Renal cortical epithelial cell (primary cell): ENCODE measurements around the gene SCFD2. TPM values are rescaled to one million over a fixed set of nuclear protein-coding genes. Genes with fewer than 3 reads are reported as not detected.
"Not testable (repeated sequence)": the region's sequence is repeated elsewhere in the genome, so short reads cannot be mapped to it uniquely, and the experiment has no call there.

ENCODE experiments used
- DNase-seq: peaks from one replicate; pipeline ENCODE4 v3.0.0-alpha.2; 2011; ENCODE audit warnings: low read depth
- total RNA-seq: library from RNA; depleted of rRNA; stranded (reverse); fragments of >200 nt; gene quantifications from 2 replicates; pipeline ENCODE4 v1.2.3, GENCODE V29; 2014

Gene SCFD2
- total RNA-seq, 1 donor from 2014 or later = 22.7 TPM

DNA sequence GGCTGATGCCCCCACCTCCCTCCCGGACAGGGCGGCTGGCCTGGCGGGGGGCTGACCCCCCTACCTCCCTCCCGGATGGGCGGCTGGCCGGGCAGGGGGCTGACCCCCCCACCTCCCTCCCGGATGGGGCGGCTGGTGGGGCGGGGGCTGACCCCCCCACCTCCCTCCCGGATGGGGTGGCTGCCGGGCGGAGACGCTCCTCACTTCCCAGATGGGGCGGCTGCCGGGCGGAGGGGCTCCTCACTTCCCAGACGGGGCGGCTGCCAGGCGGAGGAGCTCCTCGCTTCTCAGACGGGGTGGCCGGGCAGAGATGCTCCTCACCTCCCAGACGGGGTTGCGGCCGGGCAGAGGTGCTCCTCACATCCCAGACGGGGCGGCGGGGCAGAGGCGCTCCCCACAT, 127.5 kb downstream of the SCFD2 start:
- not testable (repeated sequence) for DNase-seq

DNA sequence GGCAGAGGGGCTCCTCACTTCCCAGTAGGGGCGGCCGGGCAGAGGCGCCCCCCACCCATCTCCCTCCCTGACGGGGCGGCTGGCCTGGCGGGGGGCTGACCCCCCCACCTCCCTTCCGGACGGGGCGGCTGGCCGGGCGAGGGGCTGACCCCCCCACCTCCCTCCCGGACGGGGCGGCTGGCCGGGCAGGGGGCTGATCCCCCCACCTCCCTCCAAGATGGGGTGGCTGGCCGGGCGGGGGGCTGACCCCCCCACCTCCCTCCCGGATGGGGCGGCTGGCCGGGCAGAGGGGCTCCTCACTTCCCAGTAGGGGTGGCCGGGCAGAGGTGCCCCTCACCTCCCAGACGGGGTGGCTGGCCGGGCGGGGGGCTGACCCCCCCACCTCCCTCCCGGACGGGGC, 128.1 kb downstream of the SCFD2 start:
- DNase-seq = not testable (repeated sequence)

DNA sequence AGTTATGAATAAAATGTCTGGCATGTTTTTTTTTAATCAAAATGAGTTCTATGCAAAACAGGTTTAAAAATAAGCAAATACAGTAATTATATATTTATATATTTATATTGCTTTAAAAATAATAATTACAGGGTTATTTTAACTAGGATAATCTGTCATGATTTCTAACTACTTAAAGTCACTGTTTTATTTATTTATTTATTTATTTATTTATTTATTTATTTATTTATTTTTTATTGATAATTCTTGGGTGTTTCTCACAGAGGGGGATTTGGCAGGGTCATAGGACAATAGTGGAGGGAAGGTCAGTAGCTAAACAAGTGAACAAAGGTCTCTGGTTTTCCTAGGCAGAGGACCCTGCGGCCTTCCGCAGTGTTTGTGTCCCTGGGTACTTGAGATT, 129.2 kb downstream of the SCFD2 start:
- DNase-seq = not testable (repeated sequence)

DNA sequence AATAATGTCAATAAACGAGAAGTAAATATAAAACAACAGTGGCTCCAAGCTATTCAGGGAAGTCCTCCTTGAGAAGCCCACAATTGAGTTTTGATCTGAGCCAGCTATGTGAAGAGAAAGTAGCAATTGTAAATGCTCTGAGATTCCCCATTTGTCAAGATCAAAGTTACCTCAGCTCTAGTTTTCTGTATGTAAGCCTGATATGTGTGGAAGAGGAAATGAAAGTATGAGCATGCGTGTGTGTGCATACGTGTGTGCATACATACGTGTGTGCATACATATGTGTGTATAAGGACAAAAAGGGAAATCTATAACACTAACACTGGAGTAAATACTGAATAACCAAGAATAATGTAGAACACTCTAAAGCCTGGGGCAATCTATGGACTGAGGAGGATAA, 130.3 kb downstream of the SCFD2 start:
- no peak for DNase-seq

DNA sequence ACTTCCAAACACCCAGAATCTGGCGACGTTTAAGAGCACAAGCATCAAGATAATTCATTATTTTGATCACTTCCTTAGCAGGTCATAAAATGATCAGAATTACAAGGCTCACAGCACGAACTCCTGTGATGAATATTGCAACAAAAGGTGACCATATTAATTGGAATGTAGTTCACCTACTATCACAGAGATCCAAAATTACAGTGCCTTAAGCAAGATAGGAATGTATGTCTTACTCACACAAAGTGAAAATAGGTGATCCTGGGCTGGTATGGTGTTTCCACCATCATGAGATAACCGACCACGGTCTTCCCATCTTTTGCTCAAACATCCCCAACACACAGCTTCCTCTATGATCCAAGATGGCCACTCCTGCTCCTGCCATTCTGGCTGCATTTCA, 131.2 kb downstream of the SCFD2 start:
- DNase-seq = peak; percentile 4

DNA sequence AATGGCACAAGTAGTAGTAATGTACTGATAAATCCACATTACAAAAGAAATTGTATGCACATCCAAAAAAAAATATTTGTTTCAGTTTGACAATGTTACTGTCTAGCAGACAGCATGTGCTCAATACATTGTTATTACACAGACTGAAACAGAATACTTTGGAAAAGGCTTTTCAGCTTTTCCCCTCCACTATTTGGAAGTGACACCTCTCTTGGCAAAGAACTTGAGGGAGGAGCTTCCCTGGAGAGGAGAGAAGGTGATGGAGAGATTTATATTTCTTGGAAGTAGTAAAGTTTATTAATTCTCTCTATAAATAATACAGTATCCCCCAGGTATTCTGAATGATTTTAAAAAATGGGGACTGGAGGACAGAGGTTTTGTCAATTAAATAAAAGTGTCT, 131.8 kb downstream of the SCFD2 start:
- no peak for DNase-seq

DNA sequence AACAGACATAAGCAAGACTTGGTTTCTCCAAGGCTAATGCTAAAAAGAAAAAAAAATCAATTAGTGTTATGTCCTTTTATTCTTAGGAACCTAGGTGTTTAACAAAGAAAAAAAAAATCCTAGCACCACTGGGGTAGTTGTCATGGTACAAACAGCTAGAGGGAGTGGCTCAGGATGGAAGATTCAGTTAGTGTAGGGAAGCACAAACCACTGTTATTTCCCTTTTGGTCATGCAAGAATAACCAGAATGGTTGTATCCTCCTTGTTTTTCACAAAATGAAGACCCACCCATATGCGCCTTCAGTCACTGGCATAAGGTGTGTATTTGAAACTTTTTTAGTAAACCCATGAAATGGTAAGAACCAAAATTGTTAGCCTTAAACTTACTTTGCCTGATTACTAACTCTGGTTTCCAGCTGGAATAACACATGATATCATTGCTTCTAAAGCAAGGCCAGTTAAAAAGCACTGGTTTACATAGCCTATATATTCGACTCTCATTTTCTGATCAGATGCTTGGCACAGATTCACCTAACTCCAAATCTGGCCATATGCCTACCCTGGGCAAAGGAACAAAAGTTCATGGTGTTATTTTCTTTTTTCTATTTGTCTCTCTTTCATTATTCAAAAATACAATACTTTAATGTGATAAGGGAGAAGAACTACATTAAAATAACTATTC, 132.6 kb downstream of the SCFD2 start:
- DNase-seq = no peak

DNA sequence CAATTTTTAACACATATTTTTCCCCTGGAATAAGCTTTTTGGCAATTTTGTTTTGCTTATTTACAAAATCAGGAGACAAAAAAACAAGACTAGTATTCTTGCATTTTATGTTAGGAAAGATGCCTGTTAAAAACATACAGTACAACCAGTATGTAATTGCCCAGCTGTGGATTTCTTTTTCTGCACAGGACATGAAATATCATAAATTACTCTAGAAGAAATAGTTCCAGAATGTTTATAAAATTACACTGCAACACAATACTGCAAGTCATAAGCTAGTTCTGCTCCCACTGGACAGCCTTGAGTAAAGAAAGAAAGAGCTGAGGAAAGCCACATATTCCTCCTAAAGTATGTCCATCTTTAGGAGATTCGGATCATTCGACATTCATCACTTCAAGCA, 133.5 kb downstream of the SCFD2 start:
- DNase-seq = no peak

DNA sequence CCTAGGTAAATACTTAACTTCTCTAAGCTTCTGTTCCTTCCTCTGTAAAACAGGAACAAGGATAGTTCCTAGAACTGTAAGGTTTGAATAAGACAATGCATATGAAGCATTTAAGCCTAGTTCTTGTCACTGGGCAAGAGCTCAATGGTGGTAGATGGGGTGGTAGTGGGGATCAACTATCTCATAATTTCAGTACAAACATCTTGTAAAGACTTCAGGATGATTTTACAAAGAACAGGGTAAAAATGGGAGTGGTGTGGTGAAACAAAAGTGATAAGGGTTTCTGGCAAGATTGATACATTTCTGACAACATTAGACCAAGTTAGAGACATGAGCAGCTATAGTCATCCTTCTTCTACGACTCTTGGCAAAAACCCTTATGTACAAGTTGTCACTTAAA, 137.8 kb downstream of the SCFD2 start:
- DNase-seq = no peak

DNA sequence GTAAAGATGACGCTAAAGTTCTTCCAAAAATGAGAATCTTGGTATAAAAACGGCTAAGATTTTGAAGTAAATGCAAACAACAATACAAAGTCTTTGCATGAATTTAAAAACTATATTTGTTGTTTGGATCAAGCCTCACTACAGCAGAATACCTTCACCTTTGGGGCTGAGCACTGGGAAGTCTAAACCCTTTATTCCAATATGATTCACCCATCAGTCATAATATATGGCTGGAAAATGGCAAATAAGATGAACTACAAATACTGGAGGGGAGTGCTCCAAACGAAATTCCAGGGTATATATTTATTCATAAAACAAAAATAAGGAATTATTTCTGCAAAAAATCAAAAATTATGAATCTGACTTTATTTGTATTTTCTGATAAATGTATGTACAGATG, 138.4 kb downstream of the SCFD2 start:
- DNase-seq = no peak

DNA sequence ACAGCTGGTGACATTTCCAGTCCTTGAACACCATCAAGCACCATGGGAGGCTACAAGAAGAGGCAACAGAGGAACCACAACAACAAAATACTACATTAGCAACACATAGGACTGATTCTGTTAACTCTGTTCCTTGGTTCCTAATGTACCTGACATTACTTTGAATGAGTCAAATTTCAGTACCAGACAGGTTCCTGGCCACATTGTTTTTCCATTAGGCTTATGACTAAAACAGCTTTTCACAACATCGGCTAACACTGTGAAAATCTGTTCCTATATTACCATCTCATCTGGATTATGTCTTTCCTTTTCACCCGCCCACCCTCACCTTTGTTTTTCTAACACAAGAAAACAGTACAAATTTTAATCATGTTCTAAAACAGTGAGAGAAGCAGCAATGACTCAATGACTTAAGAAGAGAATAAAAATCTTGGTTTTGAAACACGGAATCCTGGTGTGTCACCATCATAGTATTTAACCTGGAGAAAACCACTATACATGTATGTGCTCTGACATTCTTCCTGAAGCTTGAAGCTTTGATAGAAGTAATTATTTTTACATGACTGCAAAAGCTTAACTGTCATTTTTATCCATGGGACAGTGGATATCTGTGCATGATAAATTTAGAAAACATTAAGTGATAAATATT, 143.9 kb downstream of the SCFD2 start:
- DNase-seq = no peak

DNA sequence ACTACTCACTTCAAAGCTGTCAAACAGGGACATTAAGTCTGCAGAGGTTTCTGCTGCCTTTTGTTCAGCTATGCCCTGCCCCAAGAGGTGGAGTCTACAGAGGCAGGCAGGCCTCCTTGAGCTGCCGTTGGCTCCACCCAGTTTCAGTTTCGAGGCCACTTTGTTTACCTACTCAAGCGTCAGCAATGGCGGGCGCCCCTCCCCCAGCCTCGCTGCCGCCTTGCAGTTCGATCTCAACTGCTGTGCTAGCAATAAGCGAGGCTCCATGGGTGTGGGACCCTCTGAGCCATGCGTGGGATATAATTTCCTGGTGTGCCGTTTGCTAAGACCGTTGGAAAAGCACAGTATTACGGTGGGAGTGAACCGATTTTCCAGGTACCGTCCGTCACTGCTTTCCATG, 146.7 kb downstream of the SCFD2 start:
- DNase-seq = not testable (repeated sequence)

DNA sequence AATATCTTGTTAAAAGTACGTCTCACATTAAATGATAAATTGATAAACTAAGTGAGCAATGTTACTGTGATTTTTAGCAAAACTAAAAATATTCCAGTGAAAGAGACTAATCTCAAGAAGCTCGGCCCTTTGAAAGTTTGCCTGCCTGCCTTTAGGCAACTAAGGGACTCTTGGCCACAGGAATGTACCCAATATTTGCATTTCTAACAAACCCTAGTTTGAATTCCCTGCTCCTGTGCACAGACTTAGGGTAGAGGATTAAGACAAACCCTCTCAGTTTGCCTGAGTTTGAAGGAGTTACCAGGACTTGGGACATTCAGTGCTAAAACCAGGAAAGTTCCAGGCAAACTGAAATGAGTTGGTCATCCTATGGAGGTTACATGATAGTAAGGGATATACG, 157.1 kb downstream of the SCFD2 start:
- DNase-seq = no peak

DNA sequence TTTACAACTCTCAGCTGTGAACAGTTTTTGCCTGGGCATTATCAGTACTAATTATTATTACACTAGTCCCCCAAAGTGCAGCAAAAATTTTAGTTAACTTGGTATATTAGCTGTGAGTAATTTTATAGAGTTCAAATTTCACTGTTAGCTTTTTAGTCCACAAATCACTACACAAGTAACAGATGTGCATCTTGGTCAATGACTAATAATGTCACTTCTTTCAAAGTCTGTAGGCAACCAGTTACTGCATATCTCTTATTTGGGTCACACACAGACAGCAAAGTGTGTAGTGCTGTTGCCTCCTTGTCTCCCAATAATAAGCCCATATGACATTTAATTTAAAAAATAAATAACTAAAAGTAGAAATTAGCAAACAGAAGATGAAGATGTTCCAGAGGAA, 159.9 kb downstream of the SCFD2 start:
- DNase-seq = no peak

DNA sequence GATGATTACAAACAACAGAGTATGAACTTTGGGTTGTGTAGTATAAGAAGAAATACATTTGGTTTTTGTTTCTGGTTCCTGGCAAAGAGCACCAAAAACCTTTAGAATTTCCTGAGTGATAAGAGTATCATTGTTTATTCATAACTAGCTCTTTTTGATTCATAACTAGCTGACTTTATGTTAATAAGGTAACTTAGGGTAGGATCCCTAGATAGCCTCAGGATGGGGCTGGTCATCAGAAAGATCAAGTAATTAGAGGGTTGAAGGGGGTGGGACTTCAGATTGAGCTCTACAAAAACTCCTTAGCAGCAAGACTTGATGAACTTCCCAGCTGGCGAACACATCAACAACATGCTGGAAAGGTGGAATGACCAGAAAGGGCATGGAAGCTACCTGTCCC, 166.5 kb downstream of the SCFD2 start:
- DNase-seq = no peak

DNA sequence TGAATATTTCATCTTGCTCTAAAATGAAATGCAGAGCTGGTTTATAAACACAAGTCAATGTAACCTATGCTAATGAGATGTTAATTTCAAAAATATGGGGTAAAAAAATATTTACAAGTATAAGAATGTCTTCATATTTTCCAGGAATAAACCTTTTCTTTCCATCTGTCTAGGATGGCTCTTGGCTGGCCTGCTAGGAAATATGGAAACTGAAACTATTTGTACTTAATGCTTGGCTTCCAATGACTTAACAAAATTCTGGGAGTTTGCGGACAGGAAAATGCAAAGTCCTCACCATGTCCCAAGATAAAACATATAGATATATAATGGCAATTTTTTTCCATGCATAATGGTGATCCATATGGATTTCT, 168.1 kb downstream of the SCFD2 start:
- DNase-seq = no peak

DNA sequence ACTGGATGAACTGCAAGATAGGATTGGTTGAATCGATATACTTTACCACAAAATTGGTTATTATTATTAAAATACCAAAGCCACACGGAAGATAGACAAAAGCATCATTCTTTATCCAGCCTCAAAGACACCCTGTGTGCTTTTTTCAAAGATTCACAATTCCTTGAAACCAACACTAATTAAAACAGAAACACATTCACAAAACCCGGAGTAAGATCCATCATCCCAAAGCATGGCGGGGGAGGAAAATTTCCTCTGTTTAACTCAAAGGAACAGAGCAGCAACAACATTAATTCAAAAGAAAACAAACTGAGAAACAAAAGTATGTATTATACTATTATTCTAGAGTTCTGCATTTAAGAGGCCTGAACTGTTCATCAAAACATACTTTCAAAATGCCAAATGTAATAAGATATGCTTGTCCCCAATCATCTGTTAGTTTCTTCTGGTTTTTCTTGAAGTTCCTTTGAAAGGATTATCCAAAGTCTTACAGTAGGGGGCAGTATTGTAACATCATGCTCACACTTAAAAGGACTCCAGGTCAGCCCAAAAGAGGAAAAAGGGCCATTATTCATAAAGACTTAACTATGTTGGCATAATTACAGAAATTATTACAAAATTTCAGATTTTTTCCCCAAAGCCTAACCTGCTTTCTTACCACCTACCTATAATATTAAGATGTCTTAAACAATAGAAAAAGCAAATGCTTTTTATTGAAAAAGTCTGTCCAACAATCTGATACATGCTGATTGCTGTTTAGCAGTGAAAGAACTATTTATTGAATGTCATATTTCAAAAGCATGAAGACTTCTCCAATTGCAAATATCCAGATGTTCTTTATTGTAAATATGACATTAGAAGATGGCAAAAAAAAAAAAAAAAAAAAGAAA, 168.7 kb downstream of the SCFD2 start:
- peak; percentile 80 for DNase-seq

DNA sequence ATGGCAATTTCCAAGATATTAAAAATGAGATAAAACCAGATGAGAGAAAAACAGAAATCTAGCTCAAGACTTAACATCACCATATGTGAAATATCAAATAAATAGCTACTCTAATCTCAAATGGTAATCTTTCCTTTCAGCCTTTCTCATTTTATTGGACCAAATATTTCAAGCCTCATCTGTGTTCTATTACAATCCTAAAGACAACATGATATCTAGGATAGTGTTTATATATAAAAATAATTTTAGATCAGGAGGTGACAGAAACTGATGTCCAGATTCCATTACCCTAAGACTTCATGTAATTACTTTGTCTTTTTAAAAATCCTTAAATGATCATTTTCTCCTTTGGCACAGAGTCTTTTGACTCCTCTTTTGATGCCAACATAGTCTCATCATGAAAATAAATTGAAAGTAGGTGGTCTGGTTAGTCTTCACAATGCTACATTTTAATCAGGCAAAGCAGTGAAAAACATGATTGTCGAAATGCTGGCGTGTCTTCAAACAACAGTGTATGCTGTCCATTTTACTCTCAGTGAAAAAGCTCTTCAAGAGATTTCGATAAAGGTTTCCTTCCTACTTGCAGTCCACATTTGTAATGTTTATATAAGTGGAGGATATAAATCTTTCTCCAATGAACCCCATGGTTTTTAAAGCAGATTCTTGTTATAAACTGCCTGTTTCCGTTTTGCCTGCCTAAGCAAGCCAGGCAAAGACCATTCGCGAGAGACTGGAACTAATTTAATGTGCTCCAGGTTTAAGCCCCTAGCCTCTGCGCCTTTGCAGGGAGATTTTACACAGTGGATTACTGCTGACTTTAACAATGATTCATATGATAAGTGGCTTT, 169.8 kb downstream of the SCFD2 start:
- DNase-seq = no peak

DNA sequence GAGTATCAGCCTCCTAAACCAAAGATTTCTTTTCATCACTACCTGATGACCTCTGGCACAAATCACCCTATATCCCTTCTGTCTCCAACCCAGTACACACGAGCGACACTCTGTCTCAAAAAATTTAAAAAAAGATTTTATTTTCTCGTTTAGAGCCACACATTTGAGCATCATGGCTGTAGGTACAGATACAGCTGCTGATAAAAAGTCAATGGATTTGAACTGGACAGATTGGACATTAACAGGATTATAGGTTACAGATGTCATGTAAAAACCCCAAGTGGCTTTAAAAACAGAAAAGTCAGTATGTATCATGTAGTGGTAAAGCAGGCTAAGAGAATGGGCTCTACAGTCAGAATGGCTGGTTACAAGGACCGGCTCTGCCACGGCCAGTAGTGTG, 171.1 kb downstream of the SCFD2 start:
- DNase-seq = no peak

DNA sequence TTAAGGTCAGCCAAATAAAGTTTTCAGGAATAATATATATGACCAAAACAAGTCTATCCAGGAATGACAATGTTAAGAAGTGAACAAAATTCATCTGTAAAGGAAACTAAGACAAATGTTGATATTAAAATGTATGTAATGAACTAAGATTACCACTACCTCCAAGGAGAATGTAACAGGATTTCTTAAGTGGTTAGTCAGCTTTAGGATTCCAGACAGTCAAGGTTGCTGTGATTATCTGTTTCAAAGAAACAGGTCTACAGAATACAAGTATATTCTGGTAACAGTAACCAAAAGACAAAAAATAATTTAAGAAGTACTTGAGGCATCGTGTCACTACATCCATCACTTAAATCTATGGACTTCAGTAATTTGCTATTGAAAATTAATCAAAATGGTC, 172.8 kb downstream of the SCFD2 start:
- DNase-seq = no peak

DNA sequence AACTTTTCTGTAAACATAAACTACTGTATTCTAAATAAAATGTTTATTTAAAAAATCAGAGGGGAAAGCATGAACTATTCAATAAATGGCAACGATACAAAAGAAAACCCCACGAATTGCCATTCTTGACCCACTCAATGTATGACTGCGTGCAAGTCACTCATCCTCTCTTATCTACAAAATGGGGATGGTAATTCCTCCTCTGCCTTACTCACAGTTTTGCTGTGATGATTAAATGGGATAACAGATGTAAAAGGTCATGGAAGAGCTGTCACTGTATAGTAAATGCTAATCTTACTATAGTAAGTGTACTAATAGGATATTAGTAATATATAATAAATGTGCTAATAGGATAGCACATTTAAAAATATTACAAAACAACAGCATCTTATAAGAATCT, 173.4 kb downstream of the SCFD2 start:
- DNase-seq = no peak

DNA sequence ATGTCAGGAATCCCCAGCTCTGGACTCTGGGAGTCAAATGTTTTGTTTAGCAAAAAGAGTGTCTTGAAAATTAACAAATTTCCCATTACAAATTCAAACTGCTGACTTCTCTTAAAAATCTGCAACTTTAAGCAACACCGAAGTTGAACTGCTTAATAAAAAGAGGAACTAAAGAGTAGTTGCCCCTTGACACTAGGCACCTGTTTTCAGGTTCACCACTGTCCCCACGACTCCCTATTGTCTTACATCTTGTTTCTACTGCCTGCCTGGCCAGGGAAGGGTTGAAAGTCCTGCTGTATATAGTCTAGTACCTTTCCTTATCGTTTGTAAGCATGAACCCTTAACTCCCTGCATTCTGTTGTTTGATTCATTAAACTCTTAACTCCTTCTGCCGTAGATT, 173.9 kb downstream of the SCFD2 start:
- DNase-seq = no peak
